Neuronal stem cell (in vitro differentiated cells): Measurements from ENCODE around the gene SNX24.

Experiments
- DNase-seq: peaks from one replicate; pipeline ENCODE4 v3.0.0-alpha.2; 2013; ENCODE audit warnings: low spot score
- H2AFZ ChIP-seq: one replicate; pipeline ENCODE4 v1.6.1; 2013; ENCODE audit warnings: mild to moderate bottlenecking, low read length, inconsistent platforms
- H2AK5ac ChIP-seq: 2 replicates; pipeline ENCODE4 v1.6.1; 2013; ENCODE audit warnings: low read depth, mild to moderate bottlenecking, inconsistent platforms, low read length, moderate library complexity, mixed read lengths
- H2BK120ac ChIP-seq: 2 replicates; pipeline ENCODE4 v1.6.1; 2013; ENCODE audit warnings: low read depth, mild to moderate bottlenecking, inconsistent platforms, low read length, moderate library complexity, mixed read lengths
- H2BK12ac ChIP-seq: one replicate; pipeline ENCODE4 v1.6.1; 2013; ENCODE audit warnings: low read length, inconsistent platforms
- H2BK15ac ChIP-seq: 2 replicates; pipeline ENCODE4 v1.6.1; 2013; ENCODE audit warnings: mild to moderate bottlenecking, low read length, inconsistent platforms, mixed read lengths
- H2BK5ac ChIP-seq: one replicate; pipeline ENCODE4 v1.6.1; 2013; ENCODE audit warnings: inconsistent platforms, mild to moderate bottlenecking, low read length, moderate library complexity
- H3K14ac ChIP-seq: one replicate; pipeline ENCODE4 v1.6.1; 2013; ENCODE audit warnings: low read length, inconsistent platforms
- H3K18ac ChIP-seq: 2 replicates; pipeline ENCODE4 v1.6.1; 2013; ENCODE audit warnings: low read length, inconsistent platforms
- H3K23ac ChIP-seq: 2 replicates; pipeline ENCODE4 v1.6.1; 2013; ENCODE audit warnings: low read depth, mild to moderate bottlenecking, mixed read lengths, low read length, inconsistent platforms; ENCODE audit not compliant: poor library complexity
- H3K27ac ChIP-seq: replicated peaks from 3 replicates; pipeline ENCODE4 v1.5.1; 2013; ENCODE audit warnings: low read length, inconsistent platforms
- H3K27me3 ChIP-seq, 3 experiments: 2 replicates each; pipeline ENCODE4 v1.6.1; 2013; ENCODE audit warnings: low read length in 3 of 3, mild to moderate bottlenecking in 2 of 3, inconsistent platforms in 1 of 3, low read depth in 1 of 3, mixed read lengths in 1 of 3, moderate library complexity in 1 of 3; ENCODE audit not compliant: control insufficient read depth in 3 of 3, insufficient read depth in 3 of 3
- H3K36me3 ChIP-seq, 2 donors: replicated peaks in 1 of 2; 2 replicates each; pipeline ENCODE4 v1.6.1; 2013; ENCODE audit warnings: low read length in 2 of 2; ENCODE audit not compliant: control insufficient read depth in 2 of 2, insufficient read depth in 2 of 2
- H3K4ac ChIP-seq: 2 replicates; pipeline ENCODE4 v1.6.1; 2013; ENCODE audit warnings: inconsistent platforms, mild to moderate bottlenecking, low read length, moderate library complexity
- H3K4me1 ChIP-seq, 2 donors: 1 replicate in 1 of 2; 2 replicates in 1 of 2; pipeline ENCODE4 v1.6.1; 2013; ENCODE audit warnings: low read length in 2 of 2, low read depth in 1 of 2; ENCODE audit not compliant: control insufficient read depth in 2 of 2, insufficient read depth in 1 of 2
- H3K4me2 ChIP-seq: one replicate; pipeline ENCODE4 v1.6.1; 2013; ENCODE audit warnings: mild to moderate bottlenecking, low read length, inconsistent platforms; ENCODE audit not compliant: insufficient read depth, poor library complexity, severe bottlenecking
- H3K4me3 ChIP-seq, 2 donors: 2 replicates each; pipeline ENCODE4 v1.5.1; 2013; ENCODE audit warnings: low read length in 2 of 2, mild to moderate bottlenecking in 2 of 2, inconsistent platforms in 1 of 2, moderate library complexity in 1 of 2
- H3K79me1 ChIP-seq: one replicate; pipeline ENCODE4 v1.6.1; 2013; ENCODE audit warnings: low read depth, mild to moderate bottlenecking, inconsistent platforms, low read length, moderate library complexity
- H3K9ac ChIP-seq: one replicate; pipeline ENCODE4 v1.6.1; 2013; ENCODE audit warnings: mild to moderate bottlenecking, low read depth, low read length, inconsistent platforms; ENCODE audit not compliant: poor library complexity
- H3K9me3 ChIP-seq, 2 donors: replicated peaks in 1 of 2; 2 replicates each; pipeline versions ENCODE3 to v1.6.1; 2013; ENCODE audit warnings: low read length in 2 of 2, mild to moderate bottlenecking in 2 of 2, inconsistent platforms in 1 of 2, low read depth in 1 of 2, mixed read lengths in 1 of 2, moderate library complexity in 1 of 2; ENCODE audit not compliant: control insufficient read depth in 2 of 2, insufficient read depth in 1 of 2
- H4K8ac ChIP-seq: one replicate; pipeline ENCODE4 v1.6.1; 2013; ENCODE audit warnings: low read depth, mild to moderate bottlenecking, inconsistent platforms, low read length, moderate library complexity
- H4K91ac ChIP-seq: one replicate; pipeline ENCODE4 v1.6.1; 2013; ENCODE audit warnings: low read length, low read depth, mild to moderate bottlenecking, inconsistent platforms; ENCODE audit not compliant: poor library complexity
- WGBS, 2 donors: extraction: QIAGEN DNeasy Blood & Tissue Kit; methylation state at CpG; one replicate each; pipeline ENCODE4 v1.1.7; 2013; ENCODE audit warnings: missing lambda C conversion rate in 2 of 2, mixed read lengths in 1 of 2; ENCODE audit not compliant: insufficient read length in 2 of 2, insufficient replicate concordance in 1 of 2; ENCODE audit errors: extremely low coverage in 2 of 2; 5-methylcytosine and 5-hydroxymethylcytosine counted together

The SNX24 gene

DNA sequence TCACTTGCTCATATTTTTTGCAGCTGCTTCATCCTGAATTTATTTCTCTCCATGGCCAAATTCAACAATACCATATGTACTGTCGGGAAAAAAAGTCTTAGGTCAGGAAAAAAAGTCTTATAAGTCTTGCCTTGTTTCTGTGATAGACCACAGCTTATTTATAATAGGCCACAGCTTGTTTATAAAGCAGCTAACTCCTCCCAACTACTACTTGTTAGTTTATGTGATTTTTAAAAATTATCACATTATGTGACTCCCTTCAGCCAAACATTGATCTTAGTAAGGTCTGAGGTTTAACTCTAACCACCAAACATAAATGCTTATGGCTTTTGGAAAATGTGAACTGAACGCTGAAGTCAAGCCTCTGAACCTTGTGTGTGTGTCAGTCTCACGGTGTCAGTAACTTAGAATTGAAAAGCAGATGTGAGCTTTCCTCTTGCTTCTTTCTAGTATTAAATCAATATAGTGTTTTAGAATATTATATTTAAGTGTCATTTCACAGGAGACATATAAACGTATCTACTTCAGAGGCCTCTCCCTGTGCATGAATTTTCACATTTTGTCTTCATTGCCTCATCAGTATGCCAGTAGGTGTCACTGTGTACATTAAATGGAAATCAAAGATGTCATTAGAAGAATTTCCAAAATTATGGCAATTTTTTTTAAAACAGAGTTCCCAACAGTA lies 51.3 kb downstream of the SNX24 start:
- H3K9me3 ChIP-seq: no peaks in the 10 kb centered on the region
- H3K4me1 ChIP-seq: no peaks in the 10 kb centered on the region
- no peak overlapping the region for H3K4me2 ChIP-seq
- no peak overlapping the region for H3K4me3 ChIP-seq
- no peak overlapping the region for H3K27ac ChIP-seq
- no peak overlapping the region for H3K9ac ChIP-seq
- no peak overlapping the region for H3K4ac ChIP-seq
- no peak overlapping the region for H2BK5ac ChIP-seq
- no peak overlapping the region for H4K8ac ChIP-seq
- H3K79me1 ChIP-seq: no peaks in the 10 kb centered on the region
- no peak overlapping the region for H2AK5ac ChIP-seq
- H3K23ac ChIP-seq: no peak overlapping the region
- H3K18ac ChIP-seq: no peak overlapping the region
- H2BK15ac ChIP-seq: no peak overlapping the region
- H2BK12ac ChIP-seq: no peak overlapping the region
- DNase-seq: no peak
- no peak overlapping the region for H2AFZ ChIP-seq
- no peak overlapping the region for H4K91ac ChIP-seq
- H2BK120ac ChIP-seq: no peak overlapping the region
- WGBS, 2 donors: no CpG with 5 or more reads among the region's 4 CpGs
- H3K14ac ChIP-seq: no peak overlapping the region
- no peaks in the 10 kb centered on the region for H3K36me3 ChIP-seq
- H3K27me3 ChIP-seq: no peaks in the 10 kb centered on the region

DNA sequence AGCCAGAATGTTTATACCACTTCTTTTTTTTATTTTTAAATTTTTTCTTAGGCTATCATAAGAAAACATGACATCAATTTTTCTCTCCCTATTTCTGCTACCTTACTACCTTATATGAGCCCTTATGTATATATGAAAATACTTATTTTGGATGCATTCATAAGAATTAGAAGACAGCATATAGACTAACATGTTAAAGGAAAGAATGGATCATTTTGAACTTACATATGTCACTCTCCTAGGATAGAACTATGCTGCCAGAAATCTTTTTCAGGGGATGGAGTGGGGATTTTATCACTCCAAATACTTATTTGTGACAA lies 51.8 kb downstream of the SNX24 start:
- Histone ChIP-seq H3K4ac (no peak overlapping the region), H2AFZ (no peak overlapping the region), H3K4me2 (no peak overlapping the region), H3K4me1 (no peaks in the 10 kb centered on the region), H3K9me3 (no peaks in the 10 kb centered on the region), H2AK5ac (no peak overlapping the region), H3K36me3 (no peaks in the 10 kb centered on the region), H3K18ac (no peak overlapping the region), H3K9ac (no peak overlapping the region), H3K27ac (no peak overlapping the region), H4K91ac (no peak overlapping the region), H2BK5ac (no peak overlapping the region), H3K4me3 (no peak overlapping the region), H3K79me1 (no peaks in the 10 kb centered on the region), H4K8ac (no peak overlapping the region), H2BK15ac (no peak overlapping the region), H3K23ac (no peak overlapping the region), H2BK120ac (no peak overlapping the region), H3K14ac (no peak overlapping the region), H3K27me3 (no peaks in the 10 kb centered on the region), H2BK12ac (no peak overlapping the region)
- DNase-seq: no peak

DNA sequence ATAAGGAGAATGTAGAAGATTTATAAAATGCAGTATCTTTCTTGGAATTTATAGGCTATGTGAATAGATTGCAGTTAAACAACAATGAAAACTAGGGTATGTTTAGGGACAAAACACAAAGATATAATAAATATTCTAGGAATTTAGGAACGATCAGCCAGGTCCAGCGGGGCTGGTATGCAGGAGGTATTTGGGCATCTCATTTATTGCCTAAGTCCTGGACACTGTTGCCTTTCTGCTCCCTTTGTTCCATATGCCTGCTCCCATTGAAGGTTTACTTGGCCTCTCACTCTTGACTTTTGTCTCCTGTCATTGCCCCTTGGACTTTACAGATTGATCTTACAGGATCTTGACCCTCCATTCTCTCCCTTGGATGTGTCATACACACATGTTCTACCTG lies 55.9 kb downstream of the SNX24 start:
- no peaks in the 10 kb centered on the region for H3K9me3 ChIP-seq
- no peak overlapping the region for H3K9ac ChIP-seq
- no peak overlapping the region for H2AFZ ChIP-seq
- H2BK15ac ChIP-seq: no peak overlapping the region
- no peak overlapping the region for H2BK5ac ChIP-seq
- H3K4me2 ChIP-seq: no peak overlapping the region
- H3K4me1 ChIP-seq: no peaks in the 10 kb centered on the region
- no peak overlapping the region for H4K91ac ChIP-seq
- no peak overlapping the region for H3K23ac ChIP-seq
- H3K4me3 ChIP-seq: no peak overlapping the region
- no peak overlapping the region for H3K14ac ChIP-seq
- H2AK5ac ChIP-seq: no peak overlapping the region
- no peaks in the 10 kb centered on the region for H3K36me3 ChIP-seq
- H2BK120ac ChIP-seq: no peak overlapping the region
- H3K4ac ChIP-seq: no peak overlapping the region
- no peak overlapping the region for H3K18ac ChIP-seq
- H2BK12ac ChIP-seq: no peak overlapping the region
- H3K27me3 ChIP-seq: no peaks in the 10 kb centered on the region
- H3K27ac ChIP-seq: no peak overlapping the region
- H3K79me1 ChIP-seq: no peaks in the 10 kb centered on the region
- no peak overlapping the region for H4K8ac ChIP-seq
- DNase-seq: no peak
- WGBS, 2 donors: no CpG with 5 or more reads among the region's 2 CpGs

DNA sequence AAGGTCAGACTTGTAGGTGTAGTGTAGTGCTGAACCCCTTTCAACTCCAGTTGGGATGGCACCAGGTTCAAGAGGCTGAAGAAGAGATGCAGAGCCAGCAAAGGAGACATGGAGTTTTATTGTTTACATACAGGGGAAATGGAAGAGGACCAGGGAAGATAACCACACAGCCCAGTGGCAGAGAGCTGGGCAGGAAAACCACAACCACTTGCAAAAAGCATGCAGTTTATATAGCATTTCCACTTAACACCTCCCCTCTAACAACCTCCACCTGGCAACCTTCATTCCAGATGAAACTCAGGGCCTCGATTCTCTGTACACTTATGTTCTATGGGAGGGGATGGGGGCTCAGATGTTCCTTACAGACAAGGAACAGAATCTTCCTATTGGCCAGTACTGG lies 56.9 kb downstream of the SNX24 start:
- Histone ChIP-seq H3K4me3 (no peak overlapping the region), H3K36me3 (no peaks in the 10 kb centered on the region)

More for the DNA sequence above, 56.9 kb downstream of the SNX24 start:
- Histone ChIP-seq H2BK15ac (no peak overlapping the region), H3K9ac (no peak overlapping the region), H3K4ac (no peak overlapping the region), H3K27ac (no peak overlapping the region), H3K4me1 (peaks cover 0 to 3% of the 10 kb centered on the region in 2 donors), H4K8ac (no peak overlapping the region), H2BK5ac (no peak overlapping the region), H3K4me2 (no peak overlapping the region), H2AK5ac (no peak overlapping the region), H2BK120ac (no peak overlapping the region), H3K18ac (no peak overlapping the region), H3K79me1 (no peaks in the 10 kb centered on the region), H2BK12ac (no peak overlapping the region), H3K14ac (no peak overlapping the region), H4K91ac (no peak overlapping the region), H3K27me3 (no peaks in the 10 kb centered on the region), H3K23ac (no peak overlapping the region), H3K9me3 (no peaks in the 10 kb centered on the region), H2AFZ (no peak overlapping the region)
- DNase-seq: no peak
- WGBS, 2 donors: no CpG with 5 or more reads among the region's 1 CpG
